Neutrophil (primary cell): ENCODE results near the gene RABL3.

Experiments
- H3K27ac ChIP-seq: fragments of 200-600 bp; sonication (generic); 2 replicates; pipeline ENCODE4 v1.5.1; 2016; ENCODE audit warnings: mild to moderate bottlenecking, moderate library complexity
- H3K27me3 ChIP-seq: fragments of 200-600 bp; sonication (generic); 2 replicates; pipeline ENCODE4 v1.6.0; 2016; ENCODE audit warnings: mild to moderate bottlenecking
- H3K36me3 ChIP-seq: fragments of 200-600 bp; sonication (generic); 2 replicates; pipeline ENCODE4 v1.5.1; 2017
- H3K4me1 ChIP-seq, 2 experiments: fragments of 200-600 bp in 1 of 2; sonication (generic) in 1 of 2; 1 replicate in 1 of 2; 2 replicates in 1 of 2; pipeline versions ENCODE4 v1.5.1 to v1.6.1; 2013 to 2016; ENCODE audit warnings: low read depth in 1 of 2, low read length in 1 of 2, mild to moderate bottlenecking in 1 of 2, moderate library complexity in 1 of 2; ENCODE audit not compliant: control insufficient read depth in 1 of 2, insufficient read depth in 1 of 2
- H3K4me3 ChIP-seq, 2 experiments: fragments of 200-600 bp in 1 of 2; sonication (generic) in 1 of 2; 1 replicate in 1 of 2; 2 replicates in 1 of 2; pipeline ENCODE4 v1.5.1; 2013 to 2016; ENCODE audit warnings: low read depth in 1 of 2, low read length in 1 of 2, mild to moderate bottlenecking in 1 of 2, moderate library complexity in 1 of 2
- H3K9me3 ChIP-seq: fragments of 200-600 bp; sonication (generic); 2 replicates; pipeline ENCODE4 v1.5.1; 2016
- CTCF ChIP-seq: fragments of 200-600 bp; sonication (generic); IDR thresholded peaks from 2 replicates; pipeline ENCODE4 v1.5.1; 2016; ENCODE audit warnings: antibody characterized with exemption

RABL3 gene

GRCh38 chr3:120775411-120775810 is 33.1 kb upstream of the RABL3 start:
- TF ChIP-seq CTCF: no peak
- H3K4me3 ChIP-seq: no peak overlapping the region
- no peak overlapping the region for H3K27ac ChIP-seq
- no peaks in the 10 kb centered on the region for H3K27me3 ChIP-seq
- no peaks in the 10 kb centered on the region for H3K9me3 ChIP-seq
- no peaks in the 10 kb centered on the region for H3K4me1 ChIP-seq
- peaks cover 46% of the 10 kb centered on the region for H3K36me3 ChIP-seq

DNA sequence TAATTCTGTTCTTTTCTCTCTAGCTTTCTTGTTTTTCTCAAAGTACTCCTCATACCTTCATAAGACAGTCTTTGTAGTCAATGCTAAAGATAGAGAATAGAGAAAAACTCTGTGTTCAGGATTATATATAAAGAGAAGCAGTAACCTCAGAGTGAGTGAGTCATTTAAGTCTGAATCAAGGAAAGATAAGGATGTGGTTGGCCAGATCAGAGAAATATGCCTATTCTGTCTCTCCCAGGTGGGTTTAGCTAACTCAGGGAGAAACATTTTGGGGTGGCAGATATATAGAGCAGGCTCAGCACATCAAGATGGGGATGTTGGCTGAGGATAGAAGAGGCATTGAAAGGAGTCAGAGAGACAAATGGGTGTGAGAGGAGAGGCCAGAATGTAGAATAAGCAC is 31.6 kb upstream of the RABL3 start:
- TF ChIP-seq CTCF: no peak
- Histone ChIP-seq H3K4me1 (no peaks in the 10 kb centered on the region), H3K4me3 (no peak overlapping the region), H3K36me3 (peaks cover 41% of the 10 kb centered on the region), H3K27ac (no peak overlapping the region), H3K27me3 (no peaks in the 10 kb centered on the region), H3K9me3 (no peaks in the 10 kb centered on the region)

DNA sequence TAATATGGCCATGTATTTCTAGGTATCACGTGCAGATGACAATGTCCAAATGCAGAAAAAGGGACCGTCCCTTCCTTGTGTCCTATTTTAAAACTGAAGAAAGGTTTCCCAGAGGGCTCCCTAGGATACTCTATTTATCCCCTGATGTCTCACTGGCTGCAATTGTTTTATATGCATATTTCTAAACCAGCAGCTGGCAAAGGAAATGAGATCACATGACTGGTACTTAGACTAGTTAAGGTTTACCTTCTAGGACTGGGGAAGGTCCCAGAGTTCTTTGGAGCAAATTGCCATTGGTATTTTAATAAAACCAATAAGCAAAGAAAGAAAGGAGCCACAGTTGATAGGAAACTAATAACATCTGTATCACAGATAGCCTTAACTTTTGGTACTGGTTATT is 29.8 kb upstream of the RABL3 start:
- Histone ChIP-seq H3K27me3 (no peaks in the 10 kb centered on the region), H3K9me3 (no peaks in the 10 kb centered on the region), H3K4me1 (no peaks in the 10 kb centered on the region), H3K27ac (no peak overlapping the region), H3K36me3 (peaks cover 35% of the 10 kb centered on the region), H3K4me3 (no peak overlapping the region)
- TF ChIP-seq CTCF: no peak

DNA sequence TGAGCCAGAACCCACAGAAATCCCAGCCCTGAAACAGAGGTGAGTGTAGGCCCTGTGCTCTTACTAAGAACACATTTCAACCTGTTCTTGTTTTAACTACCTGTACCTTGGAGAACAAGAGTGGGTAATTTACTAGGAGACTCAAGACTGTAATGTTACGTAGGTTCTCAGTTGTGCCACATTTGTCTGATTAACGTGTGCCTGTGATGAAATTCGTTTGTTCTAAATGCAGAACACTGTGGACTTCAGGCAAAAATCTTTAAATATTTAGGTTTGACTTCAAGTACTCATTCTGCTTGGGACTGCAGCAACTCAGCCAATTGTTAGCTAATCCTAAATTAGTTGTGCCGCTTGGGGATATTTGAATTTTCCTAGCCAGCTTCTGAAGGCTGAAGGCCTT is 28.6 kb upstream of the RABL3 start:
- no peak overlapping the region for H3K27ac ChIP-seq
- H3K4me3 ChIP-seq: no peak overlapping the region
- no peak for TF ChIP-seq CTCF
- no peaks in the 10 kb centered on the region for H3K4me1 ChIP-seq
- H3K9me3 ChIP-seq: no peaks in the 10 kb centered on the region
- peaks cover 23% of the 10 kb centered on the region for H3K36me3 ChIP-seq
- no peaks in the 10 kb centered on the region for H3K27me3 ChIP-seq

DNA sequence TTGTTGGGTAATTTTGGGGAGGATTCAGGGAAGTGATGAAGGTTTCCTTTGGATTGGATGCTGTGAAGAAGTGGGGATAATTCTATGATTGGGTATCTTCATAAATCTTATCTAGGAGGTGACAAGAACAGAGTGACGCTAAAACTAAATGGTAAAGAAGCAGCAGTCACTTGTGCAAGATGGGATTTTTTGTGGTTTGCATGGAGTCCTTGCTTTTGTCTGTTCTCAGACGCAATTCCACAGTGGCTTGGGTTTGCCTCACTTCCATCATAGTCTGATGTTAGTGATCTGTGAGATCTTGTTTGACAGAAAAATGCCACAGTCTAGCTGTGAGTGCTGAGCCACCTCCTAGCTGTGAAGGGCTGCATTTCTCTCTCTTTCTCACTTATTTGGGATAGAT is 27.1 kb upstream of the RABL3 start:
- no peak for TF ChIP-seq CTCF
- H3K9me3 ChIP-seq: no peaks in the 10 kb centered on the region

DNA sequence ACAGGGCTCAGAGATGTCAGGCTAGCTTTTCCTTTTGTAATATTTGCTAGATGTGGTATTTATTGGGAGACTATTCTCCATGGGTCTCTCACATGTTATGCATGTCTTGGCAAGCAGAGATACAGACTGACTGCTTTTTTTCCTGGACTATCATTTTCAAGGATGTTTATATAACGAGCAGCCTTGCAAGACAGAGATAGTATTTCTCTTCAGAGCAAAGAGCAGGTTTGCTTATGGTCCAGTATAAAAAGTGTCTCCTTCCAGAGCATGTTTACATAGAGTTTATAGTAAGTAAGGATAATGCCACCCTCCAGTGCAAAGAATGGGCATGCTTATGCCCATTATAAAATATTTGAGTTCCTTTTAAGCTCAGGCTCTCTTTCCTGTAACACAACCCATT is 24.8 kb upstream of the RABL3 start:
- H3K27ac ChIP-seq: no peak overlapping the region

More for the DNA sequence above, 27.1 kb upstream of the RABL3 start:
- H3K36me3 ChIP-seq: peaks cover 21% of the 10 kb centered on the region
- H3K27ac ChIP-seq: no peak overlapping the region
- H3K27me3 ChIP-seq: no peaks in the 10 kb centered on the region
- H3K4me1 ChIP-seq: no peaks in the 10 kb centered on the region
- no peak overlapping the region for H3K4me3 ChIP-seq

More for the DNA sequence above, 24.8 kb upstream of the RABL3 start:
- Histone ChIP-seq H3K27me3 (no peaks in the 10 kb centered on the region), H3K36me3 (peaks cover 13% of the 10 kb centered on the region), H3K9me3 (no peaks in the 10 kb centered on the region), H3K4me3 (no peak overlapping the region), H3K4me1 (no peaks in the 10 kb centered on the region)
- no peak for TF ChIP-seq CTCF
